NCI-H187 (cell line): Measurements from ENCODE around the gene CCL23.
"Not testable (repeated sequence)": the region's sequence is repeated elsewhere in the genome, so short reads cannot be mapped to it uniquely, and the experiment has no call there.

Experiments used
- DNase-seq, 2 experiments: peaks; one replicate each; lab custom pipeline; 2025; lab: John Stamatoyannopoulos, UW

CCL23 gene

DNA sequence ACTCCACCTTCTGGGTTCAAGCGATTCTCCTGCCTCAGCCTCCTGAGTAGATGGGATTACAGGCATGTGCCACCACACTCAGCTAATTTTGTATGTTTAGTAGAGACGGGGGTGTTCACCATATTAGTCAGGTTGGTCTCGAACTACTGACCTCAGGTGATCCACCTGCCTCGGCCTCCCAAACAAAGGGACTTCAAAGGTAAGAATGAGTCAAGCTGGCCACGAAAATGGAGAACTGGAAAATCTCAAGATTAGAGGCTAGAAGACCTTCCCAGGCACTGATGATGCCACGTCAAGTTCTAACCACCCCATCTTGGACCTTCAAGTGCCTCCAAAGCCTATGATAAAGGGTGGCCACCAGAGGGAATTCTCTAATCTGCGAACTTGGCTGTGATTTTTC lies 15.1 kb downstream of the CCL23 start:
- DNase-seq = no peak

DNA sequence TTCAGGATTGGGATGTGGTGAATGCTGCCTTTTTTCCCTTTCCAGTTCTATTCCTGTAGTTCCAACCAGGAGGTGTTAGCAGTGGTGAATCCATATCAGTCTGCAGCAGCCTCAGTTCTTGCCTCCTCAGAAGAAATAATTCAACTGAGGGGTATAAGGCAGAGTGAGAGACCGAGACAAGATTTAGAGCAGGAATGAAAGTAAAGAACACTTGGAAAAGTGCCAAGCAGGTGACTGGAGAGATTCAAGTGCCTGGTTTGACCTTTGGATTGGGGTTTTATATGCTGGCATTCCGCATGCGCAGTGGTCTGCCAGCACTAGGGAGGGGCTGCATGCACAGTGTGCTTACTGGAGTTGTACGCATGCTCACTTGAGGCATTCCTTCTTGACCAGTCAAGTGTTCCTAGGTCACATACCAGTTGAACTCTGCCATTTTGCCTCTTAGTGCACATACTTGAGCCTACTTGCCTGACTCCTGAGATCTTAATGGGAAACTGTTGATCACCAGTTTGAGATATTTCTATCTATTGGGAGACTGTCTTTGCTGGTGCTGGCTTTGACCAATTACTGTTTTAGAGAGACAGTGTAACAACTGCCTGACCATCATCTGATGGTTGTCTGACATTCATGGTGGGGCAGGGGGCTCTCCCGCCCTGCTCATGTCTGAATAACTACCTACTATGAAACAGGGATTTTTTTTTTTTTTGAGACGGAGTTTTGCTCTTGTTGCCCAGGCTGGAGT lies 15.7 kb downstream of the CCL23 start:
- DNase-seq = peak; percentile 42 to 49

DNA sequence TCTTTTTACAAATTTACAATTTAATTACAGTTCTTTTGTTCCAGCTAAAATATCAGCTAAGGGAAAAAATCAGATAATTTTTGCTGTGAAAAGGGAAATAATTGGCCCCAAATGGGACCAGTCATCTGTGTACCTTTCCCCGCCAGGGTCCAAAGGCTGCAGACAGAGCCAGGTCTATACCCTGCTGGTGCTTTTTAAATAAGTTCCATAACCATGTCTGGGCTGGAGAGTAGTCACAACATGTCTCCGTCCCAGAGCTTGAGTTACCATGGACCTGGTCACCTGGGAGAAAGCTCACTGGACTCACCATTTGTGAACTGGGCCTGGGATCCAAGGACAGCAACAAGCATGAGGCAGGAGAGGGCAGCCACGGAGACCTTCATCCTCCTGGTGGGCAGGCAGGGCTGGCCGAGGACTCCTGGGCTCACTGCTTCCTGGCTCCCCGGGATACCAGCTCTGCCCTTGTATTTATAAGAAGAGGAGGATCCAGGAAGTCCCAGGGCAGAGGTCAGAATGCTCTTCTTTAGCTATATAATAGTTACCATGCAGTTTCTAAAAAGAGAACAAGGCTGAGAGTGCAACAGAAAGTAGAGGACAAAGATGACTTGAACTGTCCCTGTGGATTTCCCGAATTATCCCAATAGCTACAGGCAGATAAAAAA lies 16.5 kb downstream of the CCL23 start, which contains the start of gene CCL15:
Gene CCL15, minus strand, starts transcription at position 444 of the 662 bp plus-strand sequence. Its CDS starts 61 bp downstream, at position 383.
- DNase-seq = no peak

DNA sequence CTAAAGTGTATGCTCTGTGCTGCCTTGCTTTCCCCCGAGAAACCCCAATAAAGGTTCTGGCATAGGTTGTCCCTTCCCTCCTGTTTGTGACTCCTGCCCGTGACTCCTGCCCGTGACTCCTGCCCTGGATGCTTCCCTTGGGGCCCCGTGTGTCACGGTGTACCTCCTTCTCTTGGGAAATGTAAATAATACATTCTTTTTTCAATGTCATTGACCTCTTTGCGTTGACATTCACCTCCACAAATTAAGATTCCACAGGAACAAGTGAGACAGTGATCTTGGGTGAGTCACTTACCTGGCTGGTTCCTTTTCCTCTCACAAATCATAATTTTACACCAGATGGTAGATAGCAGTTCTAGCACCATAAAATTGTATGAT lies 17.1 kb downstream of the CCL23 start:
- no peak for DNase-seq

DNA sequence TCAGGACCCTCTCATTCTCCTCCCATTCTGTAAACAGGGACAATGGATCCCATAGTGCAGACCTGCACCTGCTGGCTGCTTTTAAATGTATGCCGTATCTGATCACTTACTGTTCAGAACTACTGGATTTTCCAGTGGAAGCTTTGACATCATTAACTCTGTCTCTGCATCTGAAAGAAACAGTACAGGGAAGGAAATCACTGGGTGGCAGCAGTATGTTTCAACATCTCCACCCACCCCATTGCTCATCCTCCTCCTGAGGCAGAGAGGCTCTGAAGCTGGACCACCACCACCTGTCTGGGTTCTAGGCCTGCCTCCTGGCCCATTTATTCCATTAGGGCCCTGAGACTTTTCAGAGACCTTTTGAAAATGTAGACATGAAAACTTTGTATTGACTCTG lies 19.0 kb downstream of the CCL23 start:
- no peak for DNase-seq

DNA sequence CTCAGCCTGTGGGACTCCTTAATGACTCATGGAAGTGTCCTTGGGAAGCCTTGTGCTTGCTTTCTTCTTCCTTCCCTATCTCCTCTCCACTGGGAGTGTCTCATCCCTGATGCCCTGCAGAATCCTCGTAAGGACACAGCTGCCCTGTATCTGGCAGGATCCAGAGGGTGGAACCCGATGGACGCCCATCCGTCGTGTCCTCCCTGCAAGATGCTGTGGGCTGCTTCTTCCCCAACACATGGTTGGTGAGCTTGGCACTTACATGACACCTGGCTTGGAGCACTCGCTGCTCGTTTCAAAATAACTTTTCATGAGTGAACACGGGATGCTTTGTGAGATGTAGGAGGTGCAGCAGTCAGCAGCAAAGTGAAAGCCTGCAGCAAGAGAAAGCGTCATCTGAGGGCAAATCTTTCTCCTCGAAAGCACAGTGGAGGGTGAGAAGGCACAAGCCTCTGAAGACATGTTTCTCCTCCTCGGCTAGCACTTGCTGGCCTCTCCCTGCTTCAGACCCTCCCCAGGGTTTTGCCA lies 19.7 kb downstream of the CCL23 start:
- DNase-seq = no peak

DNA sequence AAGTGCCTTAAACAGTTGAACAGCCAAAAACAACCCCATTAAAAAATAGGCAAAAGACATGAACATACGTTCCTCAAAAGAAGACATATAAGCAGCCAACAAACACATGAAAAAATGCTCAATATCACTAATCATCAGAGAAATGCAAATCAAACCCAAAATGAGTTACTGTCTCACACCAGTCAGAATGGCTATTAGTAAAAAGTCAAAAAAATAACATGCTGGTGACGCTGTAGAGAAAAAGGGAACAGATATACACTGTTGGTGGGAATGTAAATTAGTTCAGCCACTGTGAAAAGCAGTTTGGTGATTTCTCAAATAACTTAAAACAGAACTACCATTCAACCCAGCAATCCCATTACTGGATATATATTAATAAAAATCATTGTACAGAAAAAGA lies 22.4 kb downstream of the CCL23 start:
- DNase-seq = not testable (repeated sequence)

DNA sequence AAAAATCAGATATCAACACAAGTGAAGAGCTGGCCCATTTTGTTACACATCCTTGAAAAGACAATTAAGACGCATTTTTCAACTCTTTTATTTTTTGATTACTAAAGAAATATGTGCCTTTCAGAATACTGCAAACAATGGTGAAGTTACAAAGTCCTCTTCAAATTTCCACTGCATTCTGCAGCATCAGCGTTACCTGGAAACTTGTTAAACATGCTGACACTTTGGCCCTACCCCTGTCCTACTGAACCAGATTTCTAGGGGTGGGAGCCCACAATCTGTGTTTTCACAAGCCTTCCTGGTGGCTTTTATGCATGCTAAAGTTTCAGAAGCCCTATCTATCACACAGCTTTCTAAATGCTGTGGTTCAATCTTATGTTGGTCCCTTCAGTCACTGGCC lies 26.7 kb downstream of the CCL23 start:
- no peak for DNase-seq

DNA sequence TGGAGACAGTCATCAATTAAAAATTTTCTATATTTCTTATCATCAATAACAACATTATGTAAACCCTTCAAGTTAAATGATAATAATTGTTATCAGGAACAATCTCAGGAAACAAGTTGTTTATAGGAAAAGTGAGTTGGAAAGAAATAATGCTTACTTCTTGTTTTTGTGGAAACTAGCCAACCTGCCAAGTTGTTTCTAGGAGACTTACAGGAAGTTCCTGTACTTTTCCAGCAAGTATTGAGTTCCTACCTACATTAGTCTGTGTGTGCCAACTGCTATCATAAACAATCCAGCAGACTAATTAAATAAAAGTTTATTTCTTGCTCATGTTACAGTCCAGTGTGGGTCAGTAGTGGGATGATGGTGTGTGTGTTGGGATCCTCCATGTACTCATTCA lies 29.6 kb downstream of the CCL23 start:
- DNase-seq = no peak

DNA sequence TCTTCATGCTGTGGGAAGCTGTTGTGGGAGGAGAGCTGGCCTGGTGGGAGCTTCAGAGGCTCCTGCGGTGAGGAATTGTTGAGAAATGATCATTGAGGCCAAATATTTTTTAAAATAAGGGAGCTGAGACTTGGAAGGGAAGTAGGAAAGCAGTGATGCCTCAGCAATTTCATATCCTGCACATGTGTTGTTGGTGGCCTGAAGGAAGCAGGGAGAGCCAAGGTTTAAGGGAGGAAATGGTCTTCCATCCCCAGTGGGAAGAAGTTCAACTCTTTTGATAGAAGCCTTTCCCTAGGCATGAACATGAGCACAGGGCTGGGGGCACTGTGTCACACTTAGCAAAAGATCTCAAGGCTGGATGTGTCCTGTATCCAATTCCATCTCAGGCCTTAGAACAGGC lies 31.1 kb downstream of the CCL23 start, which contains the start of gene CCL14:
Gene CCL14, minus strand, starts transcription at position 87 of the 400 bp plus-strand sequence. Its CDS starts 80 bp downstream, at position 7.
- no peak for DNase-seq

DNA sequence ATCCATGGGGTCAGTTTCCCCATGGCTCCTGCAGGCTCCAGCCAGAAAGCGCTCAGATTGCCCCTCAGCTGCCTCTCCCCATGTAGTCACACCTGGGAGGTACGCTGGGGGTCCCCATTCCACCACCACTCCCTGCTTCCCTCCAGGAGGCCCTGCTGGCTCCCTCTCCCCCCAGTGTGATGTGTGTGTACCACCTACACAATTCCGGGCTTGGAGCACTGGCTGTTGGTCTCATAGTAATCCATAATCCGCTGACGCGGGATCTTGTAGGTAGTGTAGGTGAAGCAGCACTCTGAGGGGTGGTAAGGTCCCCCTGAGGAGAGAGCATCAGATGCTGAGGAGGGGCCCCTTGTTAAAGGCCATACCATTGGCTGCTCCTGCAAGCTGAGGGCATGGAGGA lies 33.6 kb downstream of the CCL23 start:
- no peak for DNase-seq

DNA sequence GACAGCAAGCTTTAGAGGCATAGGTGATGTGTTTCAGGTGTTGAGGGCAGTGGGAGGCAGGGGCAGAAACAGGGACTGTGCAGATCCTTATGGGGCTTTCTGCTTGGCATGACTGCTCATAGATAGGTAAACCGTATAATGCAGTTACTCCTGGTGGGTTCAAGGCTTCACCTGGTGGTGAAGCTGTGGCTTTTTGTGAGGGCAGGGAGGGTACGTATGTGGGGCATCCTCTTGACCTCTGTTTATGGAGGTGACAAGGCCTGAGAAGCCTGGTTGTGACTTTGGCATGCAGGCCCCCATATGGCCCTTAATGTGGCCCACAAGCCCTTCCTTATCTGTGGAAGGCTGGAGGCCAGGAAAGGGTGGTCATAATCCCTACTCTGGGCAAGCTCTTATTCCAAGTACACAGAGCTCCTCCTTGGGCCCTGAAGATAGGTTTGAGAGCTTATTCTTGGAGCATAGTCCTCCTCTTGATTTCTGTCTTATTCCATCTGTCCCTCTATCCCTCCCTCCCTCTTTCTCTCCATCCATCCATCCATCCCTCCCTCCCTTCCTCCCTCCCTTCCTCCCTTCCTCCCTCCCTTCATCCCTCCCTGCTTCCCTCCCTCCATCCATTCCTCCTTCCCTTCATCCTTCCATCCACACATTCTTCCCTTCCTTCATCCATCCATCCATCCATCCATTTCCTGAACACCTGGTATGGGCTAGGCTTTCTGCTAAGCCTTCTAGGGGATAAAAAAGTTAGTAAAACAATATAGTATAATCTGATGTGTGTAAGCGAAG lies 35.2 kb downstream of the CCL23 start:
- DNase-seq = no peak

DNA sequence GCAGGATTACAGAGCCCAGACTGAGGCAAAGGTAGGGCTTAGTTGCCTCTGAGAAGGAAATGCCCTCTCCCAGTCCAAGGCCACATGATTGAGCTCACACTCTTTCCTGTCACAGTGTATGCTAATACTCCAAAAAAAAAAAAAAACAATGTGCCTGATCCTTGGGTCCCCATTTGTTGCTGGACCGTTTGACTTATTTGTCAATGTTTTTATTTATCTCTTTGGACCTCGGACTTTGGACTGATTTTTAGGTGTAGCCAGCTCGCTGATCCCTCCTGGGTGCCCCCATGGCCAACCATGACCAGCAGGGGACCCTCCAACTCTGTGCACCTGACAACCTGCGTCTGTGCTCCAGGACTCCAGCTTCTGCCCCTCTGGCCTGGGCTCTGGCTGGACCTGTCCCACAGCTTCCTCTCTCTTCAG lies 35.9 kb downstream of the CCL23 start:
- no peak for DNase-seq

DNA sequence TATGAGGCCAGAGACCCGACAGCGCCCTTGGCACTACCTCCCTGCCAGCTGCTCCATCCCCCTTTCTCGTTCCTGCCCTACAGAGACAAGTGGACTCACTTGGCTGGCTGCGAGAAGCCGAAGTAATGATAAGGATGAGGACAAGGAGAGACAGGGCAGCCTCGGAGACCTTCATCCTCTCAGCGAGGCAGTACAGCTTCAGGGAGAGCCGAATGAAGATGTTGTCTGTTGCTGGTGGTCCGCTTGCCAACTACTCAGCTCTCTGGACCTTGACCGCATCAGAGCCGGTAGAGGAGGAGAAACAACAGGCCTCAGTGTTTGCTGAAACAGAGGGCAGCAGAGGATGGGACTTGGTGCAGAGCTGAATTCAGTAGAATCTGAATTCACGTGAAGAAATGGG lies 36.5 kb downstream of the CCL23 start, which contains the start of gene CCL16:
Gene CCL16, minus strand, starts transcription at position 252 of the 400 bp plus-strand sequence. Its CDS starts 77 bp downstream, at position 175.
- DNase-seq = no peak

DNA sequence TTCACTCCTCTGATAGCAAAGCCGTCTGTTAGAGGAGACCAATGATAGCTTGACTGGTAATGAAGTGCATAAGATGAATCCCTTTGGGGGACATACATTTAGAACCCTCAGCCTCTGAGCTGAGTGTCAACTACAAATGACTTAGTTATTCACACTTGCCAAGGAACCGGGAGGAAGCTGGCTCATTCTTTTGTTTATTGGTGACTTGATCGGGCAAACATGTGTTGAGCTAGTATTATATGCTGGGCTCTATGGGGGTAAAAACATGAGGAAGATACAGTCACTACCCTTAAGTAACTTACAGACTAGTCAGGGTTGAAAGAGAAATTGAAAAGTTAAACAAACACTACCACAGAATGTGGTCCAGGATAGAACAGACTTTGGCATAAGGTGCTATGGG lies 39.4 kb downstream of the CCL23 start:
- no peak for DNase-seq

DNA sequence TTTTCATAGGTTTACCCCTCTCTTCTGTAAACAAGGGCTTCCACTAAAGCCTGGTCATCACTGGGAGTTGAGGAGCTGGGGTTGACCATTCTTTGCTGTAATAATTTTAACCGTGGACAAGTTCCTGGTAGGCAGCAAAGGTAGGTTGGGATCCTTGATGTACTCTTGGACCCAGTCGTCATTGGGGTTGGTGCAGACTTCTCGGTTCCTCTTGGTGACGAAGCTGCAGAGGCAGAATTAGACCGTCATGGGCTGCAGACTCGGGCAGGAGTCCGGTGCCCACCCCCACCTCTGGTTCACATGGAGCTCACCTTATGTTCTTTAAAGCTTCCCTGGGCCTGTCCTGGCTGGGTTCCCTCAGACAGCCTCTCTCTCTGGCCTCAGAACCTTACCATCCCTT lies 40.3 kb downstream of the CCL23 start:
- no peak for DNase-seq

DNA sequence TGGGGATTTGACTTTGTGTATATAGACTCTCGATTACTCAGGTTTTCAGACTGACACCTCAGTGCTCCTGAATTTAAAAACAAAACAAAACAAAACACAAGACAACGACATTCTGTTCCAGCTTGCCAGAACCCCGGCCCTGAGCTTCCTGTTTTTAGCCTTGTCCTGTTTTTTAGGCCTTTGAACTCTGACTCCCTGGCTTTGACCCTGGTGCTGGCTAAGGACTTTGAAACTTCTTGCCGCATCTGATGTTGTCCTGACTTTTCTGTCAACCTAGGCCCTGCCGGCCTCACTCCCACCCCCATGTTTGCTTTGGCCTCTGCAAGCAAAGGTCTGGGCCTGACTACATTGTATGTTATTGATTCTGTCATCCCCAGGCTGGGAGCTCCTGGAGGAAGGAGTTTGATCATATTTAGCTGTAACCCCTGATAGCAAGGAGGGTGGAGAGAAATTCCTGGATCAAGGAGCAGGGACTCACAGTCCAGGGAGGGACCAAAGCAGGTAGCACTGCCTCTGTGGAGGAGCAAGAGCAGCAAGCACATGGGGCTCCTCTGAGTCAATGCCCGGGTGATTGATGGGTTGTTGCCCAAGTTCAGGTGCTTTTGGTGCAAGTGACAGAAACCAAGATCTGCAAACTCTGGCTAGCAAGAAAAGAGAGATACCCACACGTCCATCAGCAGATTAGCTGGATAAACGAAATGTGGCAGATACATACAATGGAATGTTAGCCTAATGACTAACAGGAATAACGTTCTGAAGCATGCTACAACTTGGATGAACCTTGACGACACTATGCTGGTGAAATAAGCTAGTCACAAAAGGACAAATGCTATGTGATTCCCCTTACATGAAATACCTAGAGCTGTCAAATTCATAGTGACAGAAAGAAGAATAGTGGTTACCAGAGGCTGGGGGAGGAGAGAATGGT lies 44.2 kb downstream of the CCL23 start:
- no peak for DNase-seq

DNA sequence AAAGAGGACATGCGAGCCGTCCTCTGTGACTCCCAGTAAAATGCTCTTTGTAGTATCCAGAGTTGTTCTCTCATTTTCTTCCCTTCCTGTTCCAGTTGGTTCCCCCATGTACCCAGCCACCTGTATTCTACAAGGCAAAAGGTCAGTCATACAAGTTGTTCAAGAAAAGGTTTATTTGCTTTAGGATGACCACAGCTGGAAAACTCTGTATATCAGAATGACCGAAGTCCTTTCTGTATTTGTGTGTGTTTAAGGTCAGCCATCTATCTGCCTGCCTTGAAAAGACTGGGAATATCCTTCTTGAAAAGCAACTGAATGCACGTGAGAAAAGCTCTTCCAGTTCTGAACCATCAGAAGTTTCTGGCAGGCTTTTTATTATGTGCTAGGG lies 44.8 kb downstream of the CCL23 start:
- DNase-seq = no peak

DNA sequence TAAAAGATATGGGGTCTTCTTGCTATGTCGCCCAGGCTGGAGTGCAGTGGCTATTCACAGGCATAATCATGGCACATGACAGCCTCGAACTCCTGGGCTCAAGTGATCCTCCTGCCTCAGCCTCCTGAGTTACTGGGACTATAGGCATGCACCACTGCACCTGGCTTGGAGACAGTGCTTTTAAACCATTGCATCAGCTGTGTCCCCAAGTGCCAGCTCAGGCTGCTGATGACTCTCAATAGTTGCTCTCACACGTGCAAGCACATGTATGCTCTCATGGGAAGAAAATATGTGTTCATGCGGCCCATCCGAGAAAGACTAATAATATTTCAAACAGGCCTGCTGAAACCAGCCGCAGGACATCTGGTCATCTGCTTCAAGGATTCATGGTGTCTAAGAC lies 45.2 kb downstream of the CCL23 start:
- no peak for DNase-seq

DNA sequence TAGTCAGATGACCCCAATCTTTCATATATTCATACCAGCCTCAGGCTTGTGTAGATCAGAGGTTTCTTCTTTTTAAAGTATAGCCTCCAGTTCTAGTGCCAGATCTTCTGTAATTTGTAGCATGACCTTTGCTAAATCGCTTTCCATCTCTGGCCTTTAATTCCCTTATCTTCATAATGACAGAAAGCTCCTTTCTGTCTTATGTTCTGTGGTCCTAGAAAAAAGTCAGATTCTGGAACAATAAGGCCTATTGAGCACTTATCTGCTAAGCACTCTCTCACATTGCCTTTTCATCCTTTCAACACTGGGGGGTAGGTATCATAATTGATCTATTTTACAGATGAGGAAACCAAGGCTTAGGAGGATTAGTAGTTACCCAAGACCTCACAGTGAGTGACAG lies 45.7 kb downstream of the CCL23 start:
- no peak for DNase-seq
